Effector memory CD4-positive, alpha-beta T cell (primary cell): ENCODE results near the gene UBR1.
"Not testable (repeated sequence)": the region's sequence is repeated elsewhere in the genome, so short reads cannot be mapped to it uniquely, and the experiment has no call there.

Experiments
- DNase-seq, 3 donors: peaks; one replicate each; pipeline ENCODE4 v3.0.0-alpha.2; 2020
- H3K27ac ChIP-seq: 2 replicates; pipeline ENCODE4 v1.7.0; 2013; ENCODE audit warnings: mild to moderate bottlenecking, low read length, moderate library complexity; ENCODE audit not compliant: insufficient read depth, poor library complexity, severe bottlenecking
- H3K27me3 ChIP-seq: replicated peaks from 2 replicates; pipeline ENCODE4 v1.7.0; 2013; ENCODE audit warnings: mild to moderate bottlenecking, low read length; ENCODE audit not compliant: insufficient read depth, control insufficient read depth, poor library complexity, severe bottlenecking
- H3K36me3 ChIP-seq: 2 replicates; pipeline ENCODE4 v1.7.0; 2013; ENCODE audit warnings: mild to moderate bottlenecking, low read length, moderate library complexity; ENCODE audit not compliant: control insufficient read depth, insufficient read depth
- H3K4me1 ChIP-seq: 2 replicates; pipeline ENCODE4 v1.7.0; 2013; ENCODE audit warnings: low read length, mild to moderate bottlenecking; ENCODE audit not compliant: control insufficient read depth, insufficient read depth, poor library complexity, severe bottlenecking
- H3K4me3 ChIP-seq: 2 replicates; pipeline ENCODE4 v1.7.0; 2013; ENCODE audit warnings: low read length, low read depth, mild to moderate bottlenecking; ENCODE audit not compliant: insufficient read depth, poor library complexity, severe bottlenecking
- H3K9me3 ChIP-seq: 2 replicates; pipeline ENCODE4 v1.7.0; 2013; ENCODE audit warnings: mild to moderate bottlenecking, low read length, moderate library complexity; ENCODE audit not compliant: control insufficient read depth

The UBR1 gene

GRCh38 chr15:43070893-43071292 lies 34.9 kb downstream of the UBR1 start:
- Histone ChIP-seq H3K4me3 (no peak overlapping the region), H3K36me3 (peaks cover 46% of the 10 kb centered on the region), H3K27me3 (no peaks in the 10 kb centered on the region), H3K27ac (no peak overlapping the region), H3K4me1 (no peaks in the 10 kb centered on the region), H3K9me3 (no peaks in the 10 kb centered on the region)
- DNase-seq, result no peak

GRCh38 chr15:43070249-43070648 lies 35.6 kb downstream of the UBR1 start:
- Histone ChIP-seq H3K27ac (no peak overlapping the region), H3K4me3 (no peak overlapping the region), H3K4me1 (no peaks in the 10 kb centered on the region), H3K36me3 (peaks cover 50% of the 10 kb centered on the region), H3K27me3 (no peaks in the 10 kb centered on the region), H3K9me3 (no peaks in the 10 kb centered on the region)
- no peak for DNase-seq

- H3K27me3 ChIP-seq, result no peaks in the 10 kb centered on the region
- no peak overlapping the region for H3K4me3 ChIP-seq
- no peaks in the 10 kb centered on the region for H3K9me3 ChIP-seq
- no peak for DNase-seq
- no peaks in the 10 kb centered on the region for H3K4me1 ChIP-seq
- peaks cover 42% of the 10 kb centered on the region for H3K36me3 ChIP-seq
- H3K27ac ChIP-seq, result no peak overlapping the region
Measured at GRCh38 chr15:43067717-43068461, 37.9 kb downstream of the UBR1 start.

GRCh38 chr15:43056696-43057095 lies 49.1 kb downstream of the UBR1 start:
- Histone ChIP-seq H3K27me3 (no peaks in the 10 kb centered on the region), H3K27ac (no peak overlapping the region), H3K36me3 (peaks cover 70% of the 10 kb centered on the region), H3K4me3 (no peak overlapping the region), H3K4me1 (no peaks in the 10 kb centered on the region), H3K9me3 (no peaks in the 10 kb centered on the region)
- no peak for DNase-seq

GRCh38 chr15:43052860-43053259 lies 53.0 kb downstream of the UBR1 start:
- Histone ChIP-seq H3K36me3 (peaks cover 41% of the 10 kb centered on the region), H3K27me3 (no peaks in the 10 kb centered on the region), H3K4me1 (no peaks in the 10 kb centered on the region), H3K4me3 (no peak overlapping the region), H3K9me3 (no peaks in the 10 kb centered on the region), H3K27ac (no peak overlapping the region)
- DNase-seq, result no peak

GRCh38 chr15:43048935-43049334 lies 56.9 kb downstream of the UBR1 start:
- DNase-seq, result no peak
- Histone ChIP-seq H3K4me1 (no peaks in the 10 kb centered on the region), H3K4me3 (no peak overlapping the region), H3K36me3 (peaks cover 15% of the 10 kb centered on the region), H3K27me3 (no peaks in the 10 kb centered on the region), H3K27ac (no peak overlapping the region), H3K9me3 (no peaks in the 10 kb centered on the region)

- peaks cover 32% of the 10 kb centered on the region for H3K36me3 ChIP-seq
Measured at GRCh38 chr15:43046484-43046883, 59.4 kb downstream of the UBR1 start.

GRCh38 chr15:43042885-43043284 lies 63.0 kb downstream of the UBR1 start:
- H3K4me1 ChIP-seq, result no peaks in the 10 kb centered on the region
- no peak overlapping the region for H3K27ac ChIP-seq
- no peak overlapping the region for H3K4me3 ChIP-seq
- peaks cover 36% of the 10 kb centered on the region for H3K36me3 ChIP-seq
- no peak for DNase-seq
- no peaks in the 10 kb centered on the region for H3K9me3 ChIP-seq
- H3K27me3 ChIP-seq, result no peaks in the 10 kb centered on the region

More at GRCh38 chr15:43046484-43046883, 59.4 kb downstream of the UBR1 start:
- Histone ChIP-seq H3K4me1 (no peaks in the 10 kb centered on the region), H3K27me3 (no peaks in the 10 kb centered on the region), H3K4me3 (no peak overlapping the region), H3K27ac (no peak overlapping the region), H3K9me3 (no peaks in the 10 kb centered on the region)
- DNase-seq, result no peak

GRCh38 chr15:43041085-43041484 lies 64.8 kb downstream of the UBR1 start:
- H3K4me3 ChIP-seq, H3K9me3 ChIP-seq, H3K27me3 ChIP-seq, DNase-seq, H3K4me1 ChIP-seq, H3K27ac ChIP-seq: not testable (repeated sequence)
- H3K36me3 ChIP-seq, result peaks cover 45% of the 10 kb centered on the region

GRCh38 chr15:43035240-43035639 lies 70.6 kb downstream of the UBR1 start:
- H3K4me3 ChIP-seq, H3K27ac ChIP-seq, DNase-seq, H3K27me3 ChIP-seq, H3K4me1 ChIP-seq, H3K9me3 ChIP-seq: not testable (repeated sequence)
- peaks cover 27% of the 10 kb centered on the region for H3K36me3 ChIP-seq
